Measurements from ENCODE around the gene GALK1. TPM values are rescaled to one million over a fixed set of nuclear protein-coding genes. Genes with fewer than 3 reads are reported as not detected.
"Not testable (repeated sequence)": the region's sequence is repeated elsewhere in the genome, so short reads cannot be mapped to it uniquely, and the experiment has no call there.

The GALK1 gene
- total RNA-seq, 1 experiment from 2014 or later, result 35.8 TPM

- DNase-seq (ENCODE audit: low read depth, low spot score) (no peak), ATAC-seq (no peak)
- POLR2A ChIA-PET, result no interaction called here
- no peak overlapping the region for H3K4me3 ChIP-seq (ENCODE audit: low read depth in 2 of 2, low read length in 2 of 2)
- no peaks in the 10 kb centered on the region for H3K9me3 ChIP-seq (ENCODE audit: control insufficient read depth, insufficient read depth, low read depth, low read length)
- TF ChIP-seq CTCF (IDR thresholded peaks at IDR 0.05) (no peak), TCF7L2 (IDR thresholded peaks at IDR 0.05; ENCODE audit: low read depth, low read length) (no peak), SIN3A (IDR thresholded peaks at IDR 0.05; ENCODE audit: borderline replicate concordance, insufficient read depth, low read depth, low read length) (no peak), POLR2AphosphoS5 (IDR thresholded peaks at IDR 0.05; ENCODE audit: low read depth, low read length) (no peak), REST (IDR thresholded peaks at IDR 0.05; ENCODE audit: insufficient read depth in 1 of 2, low read depth in 2 of 2, low read length in 1 of 2) (no peak)
- intact Hi-C loops (cut with micrococcal nuclease; ENCODE audit: unreplicated experiment), result no loop called here
- CTCF ChIA-PET, result interaction anchor here (0.6 to 1.8 kb wide), 2 partner anchors 15 to 161 kb away, joined by 4 to 9 read pairs; no protein-coding TSS in a partner anchor
- H3K4me1 ChIP-seq (ENCODE audit: control insufficient read depth, insufficient read depth, low read length), result peaks cover 6% of the 10 kb centered on the region
- in situ Hi-C loops (cut with HindIII; ENCODE audit: low pct_unique_long_range_greater_than_20kb, low sequenced_read_pairs), result no loop called here
- BruUV-seq (replicated peaks), result no TSS peak
- H3K27me3 ChIP-seq (ENCODE audit: control insufficient read depth, insufficient read depth, low read length), result no peaks in the 10 kb centered on the region
- H3K36me3 ChIP-seq (ENCODE audit: control insufficient read depth, insufficient read depth, low read length), result no peaks in the 10 kb centered on the region
- H3K27ac ChIP-seq (ENCODE audit: low read length), result no peak overlapping the region
These were observed 1.8 kb downstream of the GALK1 start for GRCh38 chr17:75763269-75763607.

- POLR2A ChIA-PET, result no interaction called here
- in situ Hi-C loops (cut with HindIII; ENCODE audit: low pct_unique_long_range_greater_than_20kb, low sequenced_read_pairs) (no loop called here), intact Hi-C loops (cut with micrococcal nuclease; ENCODE audit: unreplicated experiment) (no loop called here)
- DNase-seq (ENCODE audit: low read depth, low spot score) (no peak), ATAC-seq (no peak)
- H3K27me3 ChIP-seq (ENCODE audit: control insufficient read depth, insufficient read depth, low read length), result no peaks in the 10 kb centered on the region
- H3K9me3 ChIP-seq (ENCODE audit: control insufficient read depth, insufficient read depth, low read depth, low read length), result no peaks in the 10 kb centered on the region
- H3K36me3 ChIP-seq (ENCODE audit: control insufficient read depth, insufficient read depth, low read length), result no peaks in the 10 kb centered on the region
- no peak overlapping the region for H3K27ac ChIP-seq (ENCODE audit: low read length)
- no TSS peak for BruUV-seq (replicated peaks)
- TF ChIP-seq SIN3A (IDR thresholded peaks at IDR 0.05; ENCODE audit: borderline replicate concordance, insufficient read depth, low read depth, low read length) (no peak), POLR2AphosphoS5 (IDR thresholded peaks at IDR 0.05; ENCODE audit: low read depth, low read length) (no peak)
- H3K4me1 ChIP-seq (ENCODE audit: control insufficient read depth, insufficient read depth, low read length), result peaks cover 6% of the 10 kb centered on the region
- CTCF ChIA-PET, result interaction anchor here (0.5 to 1.8 kb wide), 4 partner anchors 15 to 161 kb away, joined by 3 to 10 read pairs (median 6); partner anchors contain the start of gene UNK
- no peak overlapping the region for H3K4me3 ChIP-seq (ENCODE audit: low read depth in 2 of 2, low read length in 2 of 2)
These were observed 2.3 kb downstream of the GALK1 start for GRCh38 chr17:75762513-75763268.

GRCh38 chr17:75759978-75760640, 4.9 kb downstream of the GALK1 start:
- ATAC-seq; BruUV-seq (replicated peaks); DNase-seq (ENCODE audit: low read depth, low spot score); intact Hi-C loops (cut with micrococcal nuclease; ENCODE audit: unreplicated experiment); POLR2A ChIA-PET; H3K4me3 ChIP-seq (ENCODE audit: low read depth in 2 of 2, low read length in 2 of 2); H3K36me3 ChIP-seq (ENCODE audit: control insufficient read depth, insufficient read depth, low read length); H3K27ac ChIP-seq (ENCODE audit: low read length); H3K9me3 ChIP-seq (ENCODE audit: control insufficient read depth, insufficient read depth, low read depth, low read length); in situ Hi-C loops (cut with HindIII; ENCODE audit: low pct_unique_long_range_greater_than_20kb, low sequenced_read_pairs); H3K27me3 ChIP-seq (ENCODE audit: control insufficient read depth, insufficient read depth, low read length): not testable (repeated sequence)
- peaks cover 13% of the 10 kb centered on the region for H3K4me1 ChIP-seq (ENCODE audit: control insufficient read depth, insufficient read depth, low read length)
- CTCF ChIA-PET, result interaction anchor here (0.7 to 0.9 kb wide), 2 partner anchors 130 to 176 kb away, joined by 5 to 7 read pairs; no protein-coding TSS in a partner anchor

All from Panc1 (cell line).